HUDEP-2 (cell line): ENCODE data around the gene CS.
"Not testable (repeated sequence)": the region's sequence is repeated elsewhere in the genome, so short reads cannot be mapped to it uniquely, and the experiment has no call there.

Source experiments
- DNase-seq, 76 experiments: peaks; one replicate each; lab custom pipeline; 2025; ENCODE audit not compliant: unreplicated experiment in 76 of 76; lab: John Stamatoyannopoulos, UW

The CS gene

DNA sequence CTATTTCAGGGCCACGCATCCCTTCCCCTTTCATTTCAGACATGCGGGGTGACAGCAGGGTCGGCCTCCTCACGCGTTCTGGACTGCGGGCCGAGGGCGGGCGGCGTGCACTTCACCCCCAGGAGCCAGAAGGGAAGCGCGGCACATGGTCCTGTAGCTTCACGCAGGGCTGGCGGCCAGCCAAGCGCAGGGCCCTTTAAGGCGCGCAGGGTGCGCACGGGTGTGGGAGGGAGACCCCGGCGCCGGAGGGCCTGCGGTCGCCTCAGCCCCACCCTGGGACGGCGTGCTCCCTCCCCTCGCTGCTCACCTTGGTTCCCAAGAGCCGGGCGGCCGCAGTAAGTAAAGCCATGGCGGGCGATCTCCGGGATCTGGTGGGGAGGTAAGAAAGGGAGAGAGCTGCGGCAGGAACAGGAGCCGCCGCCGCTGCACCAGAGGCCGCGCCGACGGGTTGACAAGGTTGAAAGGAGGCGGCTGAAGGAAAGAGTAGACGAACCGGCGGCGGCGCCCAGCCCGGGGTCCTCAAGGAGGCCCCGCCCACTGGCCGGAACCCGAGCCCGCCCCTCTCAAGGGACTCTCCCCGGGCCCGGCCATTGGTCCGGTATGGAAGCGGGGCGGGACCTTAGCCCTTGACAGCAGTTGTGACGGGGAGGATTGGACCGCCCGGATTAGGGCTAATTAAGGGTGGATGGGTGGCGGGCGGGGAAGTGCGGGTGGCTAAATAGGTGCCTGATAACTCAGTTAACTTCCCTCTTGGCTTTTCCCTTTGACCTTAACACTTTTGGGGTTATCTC lies at the start of gene CS:
TSS of gene CS (minus strand) at position 478 of the 791 bp plus-strand sequence. CDS start at position 349, 129 bp downstream.
- peak; percentile 51 to 99 (median 97) for DNase-seq

- no peak for DNase-seq
Measured at GRCh38 chr12:56348776-56349175, 48.6 kb upstream of the CS start.

GRCh38 chr12:56347255-56347654 lies 47.1 kb upstream of the CS start:
- DNase-seq = not testable (repeated sequence)

- peak in 2 of 76 experiments; percentile 5 to 13 for DNase-seq
Measured at GRCh38 chr12:56346675-56347074, 46.5 kb upstream of the CS start.

GRCh38 chr12:56342290-56342689 lies 42.2 kb upstream of the CS start:
- DNase-seq = not testable (repeated sequence)

GRCh38 chr12:56341616-56342015 lies 41.5 kb upstream of the CS start:
- DNase-seq = no peak

GRCh38 chr12:56339158-56339422 lies 39.0 kb upstream of the CS start:
- no peak for DNase-seq

DNA sequence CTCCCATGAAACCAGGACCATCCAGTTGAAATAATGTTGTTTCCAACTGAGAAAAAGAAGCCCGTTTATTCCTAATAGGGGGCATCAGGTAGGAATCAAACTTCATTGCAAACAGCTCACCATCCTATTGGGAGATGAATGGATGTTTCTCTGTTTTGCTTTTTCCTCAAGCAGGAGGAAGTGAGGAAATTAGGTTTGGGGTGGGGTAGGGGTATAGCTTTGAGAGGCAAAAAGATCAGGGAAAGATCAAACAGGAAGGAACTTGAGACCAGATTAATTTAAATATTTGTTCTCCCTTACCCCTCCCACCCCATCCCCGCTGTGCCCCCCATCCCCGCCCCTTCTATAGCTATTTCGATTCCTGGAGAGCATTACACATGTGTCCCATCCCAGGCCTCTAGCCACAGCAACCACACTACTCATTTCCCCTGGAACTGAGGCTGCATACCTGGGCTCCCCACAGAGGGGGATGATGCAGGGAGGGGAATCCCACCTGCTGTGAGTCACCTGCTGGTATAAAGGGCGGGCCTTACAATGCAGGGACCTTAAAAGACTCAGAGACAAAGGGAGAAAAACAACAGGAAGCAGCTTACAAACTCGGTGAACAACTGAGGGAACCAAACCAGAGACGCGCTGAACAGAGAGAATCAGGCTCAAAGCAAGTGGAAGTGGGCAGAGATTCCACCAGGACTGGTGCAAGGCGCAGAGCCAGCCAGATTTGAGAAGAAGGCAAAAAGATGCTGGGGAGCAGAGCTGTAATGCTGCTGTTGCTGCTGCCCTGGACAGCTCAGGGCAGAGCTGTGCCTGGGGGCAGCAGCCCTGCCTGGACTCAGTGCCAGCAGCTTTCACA lies 38.4 kb upstream of the CS start, which contains the start of gene IL23A:
TSS of gene IL23A (plus strand) at position 577 of the 850 bp plus-strand sequence. CDS start at position 738, 161 bp downstream.
- DNase-seq = no peak

DNA sequence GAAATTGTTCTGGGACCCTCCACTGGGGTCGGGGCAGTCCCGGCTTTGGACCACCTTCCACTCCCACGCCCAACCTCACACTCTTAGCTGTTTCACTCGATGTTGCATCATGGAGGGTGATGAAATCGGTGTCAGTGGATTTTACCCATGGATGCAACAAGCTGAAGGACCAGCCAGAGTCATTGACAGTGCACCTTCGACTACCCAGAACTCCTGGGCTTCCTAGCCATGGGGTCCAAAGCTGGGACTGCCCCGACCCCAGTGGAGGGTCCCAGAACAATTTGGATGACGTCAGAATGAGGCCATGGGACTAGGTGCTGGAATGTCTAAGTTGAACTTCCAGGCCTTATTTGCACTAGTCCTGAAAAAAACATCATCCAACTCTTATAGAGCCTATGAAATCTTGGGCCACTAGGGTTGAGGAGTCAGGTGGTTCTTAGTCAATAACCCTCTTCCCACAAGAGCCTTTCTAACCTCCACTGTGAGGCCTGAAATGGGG lies 37.7 kb upstream of the CS start:
- DNase-seq = no peak

GRCh38 chr12:56336361-56337167 lies 36.4 kb upstream of the CS start:
- no peak for DNase-seq

DNA sequence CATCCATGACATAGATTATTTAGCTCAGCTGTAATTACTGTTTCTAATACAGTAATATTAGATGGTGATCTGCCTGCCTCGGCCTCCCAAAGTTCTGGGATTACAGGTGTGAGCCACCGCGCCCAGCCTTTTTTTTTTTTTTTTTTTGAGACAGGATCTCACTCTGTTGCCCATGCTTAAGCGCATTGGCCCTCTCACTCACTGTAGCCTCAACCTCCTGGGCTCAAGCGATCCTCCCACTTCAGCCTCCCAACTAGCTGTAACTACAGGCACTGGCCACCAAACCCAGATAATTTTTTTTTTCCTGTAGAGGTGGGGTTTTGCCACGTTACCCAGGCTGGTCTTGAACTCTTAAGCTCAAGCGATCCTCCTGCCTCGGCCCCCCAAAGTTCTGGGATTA lies 35.4 kb upstream of the CS start:
- not testable (repeated sequence) for DNase-seq

- peak in 1 of 76 experiments; percentile 42 for DNase-seq
Measured at GRCh38 chr12:56334490-56334793, 34.3 kb upstream of the CS start.

DNA sequence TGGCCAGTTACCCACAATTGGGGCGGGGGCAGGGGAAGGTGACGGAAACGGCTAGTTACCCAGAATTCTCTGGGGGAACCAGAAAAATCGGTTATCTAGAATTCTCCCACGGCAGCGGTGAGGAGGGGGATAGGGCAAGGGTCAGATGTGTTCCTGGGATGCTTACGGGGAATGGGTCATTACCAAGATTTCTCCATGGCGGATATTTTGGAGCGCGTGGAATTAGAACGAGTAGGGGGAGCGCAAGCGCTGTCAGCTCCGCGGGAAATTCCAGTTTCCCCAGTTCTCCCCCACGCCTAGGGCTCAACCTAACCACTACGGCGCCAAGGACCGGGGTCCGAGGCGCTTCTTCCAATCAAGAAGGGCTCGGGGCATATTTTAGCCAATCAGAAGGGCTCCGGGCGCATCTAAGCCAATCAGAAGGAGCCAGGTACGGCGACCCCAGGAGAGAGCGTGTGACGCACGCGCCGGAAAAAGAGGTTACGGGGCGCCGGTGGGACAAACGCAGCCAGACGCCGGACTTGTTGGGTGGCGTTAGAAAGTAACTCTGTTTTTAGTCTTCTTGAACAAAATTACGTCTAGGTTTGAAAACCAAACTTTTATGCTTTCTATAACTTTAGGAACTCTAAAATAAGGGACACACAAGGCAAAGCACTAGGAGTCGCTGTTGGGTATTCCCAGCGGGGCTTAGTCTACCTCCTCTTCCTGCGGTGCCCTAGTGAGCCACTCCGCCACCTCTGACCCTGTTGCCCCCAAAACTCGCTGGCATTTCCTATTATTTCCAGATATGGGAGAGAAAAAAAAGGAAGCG lies 33.8 kb upstream of the CS start, which contains the start of gene PAN2:
TSS of gene PAN2 (minus strand) at position 322 of the 811 bp plus-strand sequence. CDS start 906 bp downstream, outside the sequence.
- peak; percentile 17 to 96 (median 92) for DNase-seq

DNA sequence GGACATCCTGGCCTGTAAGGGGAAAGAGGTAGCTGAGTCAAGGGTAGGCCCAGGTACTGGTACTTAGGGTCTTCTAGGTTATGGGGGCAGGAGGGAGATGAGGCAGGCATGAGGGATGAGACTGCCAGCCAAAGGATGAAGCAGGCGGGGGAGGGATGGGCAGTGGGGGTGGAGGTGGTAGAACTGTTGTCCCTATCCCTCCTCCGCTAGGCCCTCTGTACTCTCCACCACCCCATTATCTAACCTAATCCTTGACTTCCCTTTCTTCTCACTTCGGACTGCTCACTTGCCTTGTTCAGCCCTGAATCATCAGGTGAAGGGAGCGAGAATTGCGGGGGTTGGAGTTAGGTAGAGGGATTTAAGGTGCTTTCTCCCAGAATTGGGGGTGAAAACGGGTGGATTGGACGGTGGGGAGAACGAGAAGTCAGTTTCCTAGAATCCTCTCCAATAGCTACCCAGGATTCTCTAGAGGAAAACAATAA lies 33.1 kb upstream of the CS start:
- peak in 5 of 76 experiments; percentile 9 to 45 (median 22) for DNase-seq

DNA sequence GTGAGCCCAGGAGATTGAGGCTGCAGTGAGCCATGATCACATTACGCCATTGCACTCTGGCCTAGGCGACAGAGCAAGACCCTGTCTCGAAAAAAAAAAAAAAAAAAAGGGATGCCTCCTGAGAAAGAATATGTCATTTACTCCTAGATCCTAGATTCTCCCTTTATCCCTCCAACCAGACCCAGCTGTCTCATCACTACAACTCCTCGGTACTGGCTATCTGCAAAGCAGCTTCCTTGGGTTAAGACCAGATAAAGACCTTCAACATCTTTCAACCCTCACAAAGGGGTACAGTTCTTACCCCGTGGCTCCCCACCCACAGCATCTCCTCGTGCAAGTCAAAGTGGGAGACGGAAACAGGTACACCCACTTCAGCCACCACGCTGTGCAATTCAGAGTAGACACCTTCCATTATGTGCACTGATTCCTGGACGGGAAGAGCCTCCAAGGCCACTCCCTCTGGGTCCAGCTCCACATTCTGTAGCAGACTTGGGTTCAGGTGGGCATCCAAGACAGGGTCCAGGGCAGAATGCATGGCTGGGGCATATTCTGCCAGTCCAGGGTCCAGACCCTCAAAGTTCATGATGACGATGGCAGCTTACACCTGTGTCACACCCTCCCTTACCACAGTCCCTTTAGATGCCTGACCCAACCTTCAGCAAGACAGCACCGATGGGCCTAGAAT lies 32.5 kb upstream of the CS start:
- DNase-seq = no peak

DNA sequence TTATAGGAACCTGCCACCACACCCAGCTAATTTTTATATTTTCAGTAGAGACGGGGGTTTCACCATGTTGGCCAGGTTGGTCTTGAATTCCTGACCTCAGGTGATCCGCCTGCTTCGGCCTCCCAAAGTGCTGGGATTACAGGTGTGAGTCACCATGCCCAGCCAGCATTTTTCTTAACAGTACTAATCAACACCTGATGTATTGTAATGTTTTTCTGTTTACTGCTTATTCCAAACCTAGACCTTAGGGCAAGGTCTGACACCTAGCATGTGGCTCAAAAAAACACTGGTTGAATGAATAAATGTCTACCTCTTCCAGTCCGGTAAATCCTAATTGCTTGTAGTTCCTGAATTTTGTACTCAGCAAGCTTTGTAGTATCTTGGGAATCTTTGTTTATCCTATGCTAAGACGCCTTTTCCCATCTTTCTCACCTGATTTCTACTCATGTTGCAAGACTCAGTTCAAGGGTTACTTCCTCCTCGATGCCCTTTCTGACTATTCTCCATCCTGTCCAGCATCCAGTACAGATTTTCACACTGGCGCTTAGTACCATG lies 30.9 kb upstream of the CS start:
- no peak for DNase-seq

DNA sequence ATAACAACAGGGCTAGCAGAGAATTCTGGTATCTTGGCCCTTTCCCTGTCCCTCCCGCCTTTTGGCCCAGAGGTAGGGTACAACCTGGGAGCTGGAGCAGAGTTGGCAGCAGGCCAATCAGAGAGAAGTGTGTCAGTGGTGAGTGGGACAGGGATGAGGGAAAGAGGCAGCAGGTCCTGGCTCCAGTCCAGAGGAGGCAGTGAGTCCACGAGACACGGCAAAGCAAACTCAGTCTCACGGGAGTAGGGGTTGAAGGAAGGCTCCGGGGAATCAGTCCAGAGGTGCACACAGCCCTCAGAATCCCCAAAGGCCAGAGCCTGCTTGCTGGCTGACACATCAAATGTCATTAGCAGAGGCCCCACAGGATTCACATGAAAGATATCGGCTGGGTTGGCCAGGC lies 26.4 kb upstream of the CS start:
- no peak for DNase-seq

DNA sequence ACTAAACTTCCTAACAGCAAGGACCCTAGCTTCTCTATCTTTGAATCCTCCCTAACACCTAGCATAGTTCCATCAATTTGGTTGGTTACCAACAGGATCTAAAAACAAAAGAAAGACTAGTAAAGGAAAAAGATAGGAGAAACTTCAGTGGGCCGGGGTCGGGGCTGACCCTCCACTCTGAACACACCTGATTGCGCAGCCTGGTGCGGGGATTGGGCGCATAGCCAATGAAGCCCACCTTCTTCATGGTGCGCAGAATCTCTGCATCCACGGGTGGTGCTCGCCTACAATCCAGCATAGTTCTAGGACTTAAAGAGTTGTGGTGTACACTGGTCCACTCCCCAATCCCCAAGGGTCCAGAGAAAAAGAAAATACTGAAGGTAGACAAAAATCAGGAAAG lies 26.0 kb upstream of the CS start:
- DNase-seq = no peak

DNA sequence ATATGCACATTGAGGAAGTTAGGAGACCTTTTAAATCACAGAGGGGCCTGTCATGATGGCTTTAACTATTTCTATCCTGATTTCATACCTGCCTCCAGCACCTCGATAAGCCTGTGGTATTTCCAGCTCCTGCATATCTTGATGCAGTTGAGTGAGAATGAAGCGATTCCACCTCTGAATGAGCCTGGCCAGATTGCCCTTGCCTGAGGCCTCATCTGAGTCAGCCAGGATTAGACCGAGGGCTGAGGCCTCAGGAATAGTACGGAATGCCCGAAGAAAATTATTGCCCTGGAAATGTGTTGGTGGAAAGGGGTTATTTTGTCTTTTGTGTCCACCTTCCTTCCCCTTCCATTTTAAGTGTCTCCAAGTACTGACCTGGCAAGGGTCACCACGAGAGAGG lies 24.1 kb upstream of the CS start:
- DNase-seq = no peak
